ENCODE measurements around the gene SPC24. TPM values are rescaled to one million over a fixed set of nuclear protein-coding genes. Genes with fewer than 3 reads are reported as not detected.
A peak's percentile ranks its signal among the peaks of the same experiment; 100 is the strongest.
"Not testable (repeated sequence)": the region's sequence is repeated elsewhere in the genome, so short reads cannot be mapped to it uniquely, and the experiment has no call there.

SPC24 gene
- total RNA-seq, 2 experiments from 2014 or later, result 63.0 to 65.4 TPM

- POLR2A ChIA-PET, result interaction anchor here (1.0 to 1.3 kb wide), 2 partner anchors 9 to 14 kb away, joined by 3 to 6 read pairs; no protein-coding TSS in a partner anchor
- no peak for DNase-seq
- no peak for ATAC-seq (ENCODE audit: low read depth)
- no peaks in the 10 kb centered on the region for H3K9me3 Mint-ChIP-seq
- H3K4me3 Mint-ChIP-seq, result no peak overlapping the region
- H3K4me1 Mint-ChIP-seq, result peaks cover 14% of the 10 kb centered on the region
- peaks cover 20% of the 10 kb centered on the region for H3K36me3 Mint-ChIP-seq
- H3K27ac Mint-ChIP-seq, result no peak overlapping the region
- peaks cover 2% of the 10 kb centered on the region for H3K27me3 Mint-ChIP-seq
Measured at GRCh38 chr19:11141937-11142527, 13.6 kb downstream of the SPC24 start.

GRCh38 chr19:11140896-11141295, 14.7 kb downstream of the SPC24 start:
- ATAC-seq (ENCODE audit: low read depth), result no peak
- no peak for DNase-seq
- Mint-ChIP-seq H3K27me3 (peaks cover 2% of the 10 kb centered on the region), H3K4me3 (no peak overlapping the region), H3K36me3 (peaks cover 10% of the 10 kb centered on the region), H3K27ac (no peak overlapping the region), H3K9me3 (no peaks in the 10 kb centered on the region), H3K4me1 (peaks cover 18% of the 10 kb centered on the region)
- POLR2A ChIA-PET, result interaction anchor here (0.7 to 1.0 kb wide), 3 partner anchors 15 to 263 kb away, joined by 3 to 4 read pairs (median 4); no protein-coding TSS in a partner anchor

- H3K36me3 Mint-ChIP-seq; H3K4me3 Mint-ChIP-seq; H3K27me3 Mint-ChIP-seq; DNase-seq; H3K9me3 Mint-ChIP-seq; ATAC-seq (ENCODE audit: low read depth); H3K27ac Mint-ChIP-seq: not testable (repeated sequence)
- H3K4me1 Mint-ChIP-seq, result peaks cover 18% of the 10 kb centered on the region
- POLR2A ChIA-PET, result interaction anchor here (0.7 kb wide), 2 partner anchors 14 to 264 kb away, joined by 4 read pairs; no protein-coding TSS in a partner anchor
Measured at GRCh38 chr19:11140023-11140538, 15.5 kb downstream of the SPC24 start.

GRCh38 chr19:11138601-11139300, 16.8 kb downstream of the SPC24 start:
- Mint-ChIP-seq H3K4me1 (peaks cover 17% of the 10 kb centered on the region), H3K9me3 (no peaks in the 10 kb centered on the region), H3K36me3 (peaks cover 3% of the 10 kb centered on the region), H3K4me3 (no peak overlapping the region), H3K27ac (no peak overlapping the region), H3K27me3 (peaks cover 2% of the 10 kb centered on the region)
- POLR2A ChIA-PET, result interaction anchor here (0.6 to 1.3 kb wide), 3 partner anchors 12 to 67 kb away, joined by 3 to 5 read pairs (median 4); partner anchors contain the start of gene LDLR
- ATAC-seq (ENCODE audit: low read depth) (no peak), DNase-seq (no peak)

- Mint-ChIP-seq H3K27ac (no peak overlapping the region), H3K36me3 (peaks cover 7% of the 10 kb centered on the region), H3K4me1 (peaks cover 12% of the 10 kb centered on the region), H3K4me3 (peak overlapping the region; percentile 80), H3K27me3 (peaks cover 2% of the 10 kb centered on the region), H3K9me3 (no peaks in the 10 kb centered on the region)
- ATAC-seq (ENCODE audit: low read depth), result peak; percentile 77
- POLR2A ChIA-PET, result interaction anchor here (0.6 to 1.3 kb wide), 5 partner anchors 13 to 244 kb away, joined by 3 to 5 read pairs (median 3); partner anchors contain the start of gene LDLR
- peak; percentile 55 for DNase-seq
Measured at GRCh38 chr19:11137542-11138384, 17.8 kb downstream of the SPC24 start.

- ATAC-seq (ENCODE audit: low read depth), result no peak
- H3K4me3 Mint-ChIP-seq, result no peak overlapping the region
- no peaks in the 10 kb centered on the region for H3K9me3 Mint-ChIP-seq
- POLR2A ChIA-PET, result no interaction called here
- H3K4me1 Mint-ChIP-seq, result peaks cover 12% of the 10 kb centered on the region
- H3K36me3 Mint-ChIP-seq, result peaks cover 14% of the 10 kb centered on the region
- H3K27me3 Mint-ChIP-seq, result peaks cover 2% of the 10 kb centered on the region
- no peak overlapping the region for H3K27ac Mint-ChIP-seq
- DNase-seq, result no peak
Measured at GRCh38 chr19:11136400-11137101, 19.0 kb downstream of the SPC24 start.

- DNase-seq, result no peak
- Mint-ChIP-seq H3K36me3 (peaks cover 38% of the 10 kb centered on the region), H3K4me1 (peaks cover 5% of the 10 kb centered on the region), H3K27me3 (no peaks in the 10 kb centered on the region), H3K9me3 (no peaks in the 10 kb centered on the region), H3K27ac (peak overlapping the region; percentile 45), H3K4me3 (no peak overlapping the region)
- ATAC-seq (ENCODE audit: low read depth), result no peak
- POLR2A ChIA-PET, result no interaction called here
Measured at GRCh38 chr19:11131471-11131870, 24.1 kb downstream of the SPC24 start.

GRCh38 chr19:11130824-11131455, 24.6 kb downstream of the SPC24 start:
- Mint-ChIP-seq H3K36me3 (peaks cover 41% of the 10 kb centered on the region), H3K9me3 (no peaks in the 10 kb centered on the region), H3K4me3 (no peak overlapping the region), H3K27me3 (no peaks in the 10 kb centered on the region), H3K27ac (no peak overlapping the region), H3K4me1 (peaks cover 3% of the 10 kb centered on the region)
- DNase-seq, result peak; percentile 75
- peak; percentile 72 for ATAC-seq (ENCODE audit: low read depth)
- POLR2A ChIA-PET, result no interaction called here

GRCh38 chr19:11127905-11128304, 27.7 kb downstream of the SPC24 start:
- ATAC-seq (ENCODE audit: low read depth) (no peak), DNase-seq (no peak)
- peaks cover 44% of the 10 kb centered on the region for H3K36me3 Mint-ChIP-seq
- H3K9me3 Mint-ChIP-seq, result no peaks in the 10 kb centered on the region
- H3K4me3 Mint-ChIP-seq, result no peak overlapping the region
- H3K4me1 Mint-ChIP-seq, result peaks cover 1% of the 10 kb centered on the region
- H3K27me3 Mint-ChIP-seq, result no peaks in the 10 kb centered on the region
- POLR2A ChIA-PET, result no interaction called here
- no peak overlapping the region for H3K27ac Mint-ChIP-seq

- Mint-ChIP-seq H3K9me3 (no peaks in the 10 kb centered on the region), H3K36me3 (peaks cover 36% of the 10 kb centered on the region), H3K27me3 (no peaks in the 10 kb centered on the region), H3K4me3 (no peak overlapping the region), H3K27ac (no peak overlapping the region), H3K4me1 (peaks cover 2% of the 10 kb centered on the region)
- DNase-seq (peak; percentile 74), ATAC-seq (ENCODE audit: low read depth) (peak; percentile 72)
- POLR2A ChIA-PET, result interaction anchor here (0.6 to 1.4 kb wide), 3 partner anchors 14 to 223 kb away, joined by 4 to 9 read pairs (median 5); no protein-coding TSS in a partner anchor
Measured at GRCh38 chr19:11125994-11126685, 29.4 kb downstream of the SPC24 start.

GRCh38 chr19:11124157-11124556, 31.4 kb downstream of the SPC24 start:
- DNase-seq; ATAC-seq (ENCODE audit: low read depth); POLR2A ChIA-PET; H3K9me3 Mint-ChIP-seq; H3K4me1 Mint-ChIP-seq; H3K4me3 Mint-ChIP-seq; H3K27ac Mint-ChIP-seq; H3K27me3 Mint-ChIP-seq: not testable (repeated sequence)
- H3K36me3 Mint-ChIP-seq, result peaks cover 38% of the 10 kb centered on the region

GRCh38 chr19:11123114-11123513, 32.5 kb downstream of the SPC24 start:
- Mint-ChIP-seq H3K36me3 (peaks cover 44% of the 10 kb centered on the region), H3K4me3 (no peak overlapping the region), H3K27me3 (no peaks in the 10 kb centered on the region), H3K9me3 (no peaks in the 10 kb centered on the region), H3K27ac (no peak overlapping the region), H3K4me1 (peaks cover 3% of the 10 kb centered on the region)
- DNase-seq (no peak), ATAC-seq (ENCODE audit: low read depth) (no peak)
- POLR2A ChIA-PET, result no interaction called here

Measured in activated naive CD8-positive, alpha-beta T cell treated with anti-CD3 and anti-CD28 coated beads, Interleukin-2, amount 10 ng/mL, durations not matched to agents 7 days and 5 days (primary cell).